IPS-18a (cell line): Measurements from ENCODE around the gene UMOD.

ENCODE experiments used
- H3K27ac ChIP-seq: one replicate; pipeline ENCODE4 v1.5.1; 2013; ENCODE audit warnings: low read length
- H3K27me3 ChIP-seq: one replicate; pipeline ENCODE4 v1.6.1; 2013; ENCODE audit warnings: mild to moderate bottlenecking, low read length; ENCODE audit not compliant: control insufficient read depth, insufficient read depth
- H3K36me3 ChIP-seq: one replicate; pipeline ENCODE4 v1.6.1; 2013; ENCODE audit warnings: low read depth, low read length; ENCODE audit not compliant: control insufficient read depth
- H3K4me1 ChIP-seq: one replicate; pipeline ENCODE4 v1.6.1; 2013; ENCODE audit warnings: low read depth, low read length; ENCODE audit not compliant: control insufficient read depth
- H3K4me3 ChIP-seq: one replicate; pipeline ENCODE4 v1.5.1; 2013; ENCODE audit warnings: low read length
- H3K9ac ChIP-seq: one replicate; pipeline ENCODE4 v1.6.1; 2013; ENCODE audit warnings: mild to moderate bottlenecking, low read length, moderate library complexity
- H3K9me3 ChIP-seq: one replicate; pipeline ENCODE4 v1.6.1; 2013; ENCODE audit warnings: low read depth, low read length; ENCODE audit not compliant: control insufficient read depth

Gene UMOD

DNA sequence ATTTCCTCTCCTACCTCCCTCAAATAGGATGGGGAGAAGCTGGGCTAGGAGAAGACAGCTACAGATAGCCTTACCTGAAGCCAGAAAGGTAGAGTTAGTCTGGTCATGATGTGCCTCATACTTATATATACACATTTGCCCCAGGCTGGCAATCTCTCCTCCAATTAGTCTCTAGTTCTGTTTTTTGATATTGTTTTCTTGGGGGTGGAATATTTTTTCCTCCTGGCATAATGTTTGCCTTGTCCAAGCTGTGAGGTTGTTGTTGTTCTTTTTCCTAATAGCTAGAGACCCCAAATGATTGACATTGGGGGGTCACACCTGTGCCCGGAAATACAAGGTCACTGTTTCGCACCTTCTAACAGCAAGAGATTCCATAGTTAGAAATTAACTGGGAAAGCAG, at the start of gene UMOD:
UMOD (minus strand) TSS at position 101 of the 400 bp plus-strand sequence. CDS start 1,978 bp downstream, outside the sequence.
- no peak within 1 kb of the TSS for H3K4me3 ChIP-seq
- H3K4me1 ChIP-seq = no peaks in the 10 kb centered on the region
- no peaks in the 10 kb centered on the region for H3K9me3 ChIP-seq
- no peak within 1 kb of the TSS for H3K9ac ChIP-seq
- no peak within 1 kb of the TSS for H3K27ac ChIP-seq
- H3K27me3 ChIP-seq = no peaks in the 10 kb centered on the region
- H3K36me3 ChIP-seq = no peaks in the 10 kb centered on the region

- Histone ChIP-seq H3K36me3 (no peaks in the 10 kb centered on the region), H3K9me3 (no peaks in the 10 kb centered on the region), H3K4me1 (no peaks in the 10 kb centered on the region), H3K4me3 (no peak overlapping the region), H3K27me3 (no peaks in the 10 kb centered on the region), H3K27ac (no peak overlapping the region), H3K9ac (no peak overlapping the region)
Observed at GRCh38 chr16:20401475-20402016, 49.0 kb upstream of the UMOD start.

DNA sequence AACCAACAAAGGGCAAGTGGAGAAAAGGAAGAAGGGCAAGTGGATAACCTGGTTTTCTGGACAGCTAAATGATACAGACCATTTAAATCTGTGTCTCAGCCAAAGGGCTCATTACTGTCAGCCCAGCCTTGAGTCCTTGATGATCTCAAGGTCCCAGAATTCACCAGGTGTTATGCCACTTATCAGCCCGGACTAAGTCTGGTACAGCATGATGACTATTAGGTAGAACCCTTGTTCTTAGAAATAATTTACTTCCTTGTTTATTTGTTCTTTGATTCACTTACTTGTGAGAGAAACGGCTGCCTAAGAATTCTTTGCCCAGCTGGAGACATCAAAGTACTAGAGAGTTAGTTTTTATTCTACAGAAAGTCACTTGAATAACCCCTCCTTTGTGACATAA, 48.6 kb upstream of the UMOD start:
- Histone ChIP-seq H3K4me3 (no peak overlapping the region), H3K9me3 (no peaks in the 10 kb centered on the region), H3K27me3 (no peaks in the 10 kb centered on the region), H3K36me3 (no peaks in the 10 kb centered on the region), H3K9ac (no peak overlapping the region), H3K4me1 (no peaks in the 10 kb centered on the region), H3K27ac (no peak overlapping the region)

DNA sequence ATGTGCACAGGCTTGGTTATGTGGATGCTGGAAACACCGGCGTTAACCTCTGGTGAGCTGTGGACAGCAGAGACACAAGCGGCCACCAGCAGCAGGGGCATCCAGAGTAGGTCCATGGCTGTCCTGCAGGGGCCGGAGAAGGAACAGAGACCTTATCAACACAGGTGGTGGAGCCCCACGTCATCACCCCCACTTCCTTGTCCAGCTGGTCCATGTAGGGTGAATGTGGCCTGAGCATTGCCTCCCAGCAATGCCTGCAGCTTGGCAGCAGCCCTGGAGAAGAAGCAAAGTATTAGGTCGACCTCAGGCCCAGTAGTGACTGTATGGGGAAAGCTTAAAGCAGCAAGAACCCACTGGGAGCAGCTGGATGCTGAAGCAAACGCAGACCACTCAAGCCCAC, 46.7 kb upstream of the UMOD start:
- Histone ChIP-seq H3K27ac (no peak overlapping the region), H3K9ac (no peak overlapping the region), H3K27me3 (no peaks in the 10 kb centered on the region), H3K4me3 (no peak overlapping the region), H3K36me3 (no peaks in the 10 kb centered on the region), H3K9me3 (no peaks in the 10 kb centered on the region), H3K4me1 (no peaks in the 10 kb centered on the region)

- no peaks in the 10 kb centered on the region for H3K36me3 ChIP-seq
- no peak overlapping the region for H3K4me3 ChIP-seq
- H3K9ac ChIP-seq = no peak overlapping the region
- no peaks in the 10 kb centered on the region for H3K4me1 ChIP-seq
- no peaks in the 10 kb centered on the region for H3K9me3 ChIP-seq
- no peaks in the 10 kb centered on the region for H3K27me3 ChIP-seq
- no peak overlapping the region for H3K27ac ChIP-seq
Observed at GRCh38 chr16:20398603-20399002, 46.1 kb upstream of the UMOD start.

GRCh38 chr16:20397468-20398074, 45.1 kb upstream of the UMOD start:
- Histone ChIP-seq H3K9ac (no peak overlapping the region), H3K9me3 (no peaks in the 10 kb centered on the region), H3K36me3 (no peaks in the 10 kb centered on the region), H3K4me1 (no peaks in the 10 kb centered on the region), H3K27me3 (no peaks in the 10 kb centered on the region), H3K4me3 (no peak overlapping the region), H3K27ac (no peak overlapping the region)

- no peaks in the 10 kb centered on the region for H3K36me3 ChIP-seq
- H3K27me3 ChIP-seq = no peaks in the 10 kb centered on the region
- no peak overlapping the region for H3K9ac ChIP-seq
- H3K27ac ChIP-seq = no peak overlapping the region
- H3K4me1 ChIP-seq = no peaks in the 10 kb centered on the region
- H3K9me3 ChIP-seq = no peaks in the 10 kb centered on the region
- no peak overlapping the region for H3K4me3 ChIP-seq
Observed at GRCh38 chr16:20396846-20397467, 44.4 kb upstream of the UMOD start.

- no peaks in the 10 kb centered on the region for H3K9me3 ChIP-seq
- H3K27ac ChIP-seq = no peak overlapping the region
- H3K4me1 ChIP-seq = no peaks in the 10 kb centered on the region
- no peak overlapping the region for H3K9ac ChIP-seq
- no peaks in the 10 kb centered on the region for H3K27me3 ChIP-seq
- H3K36me3 ChIP-seq = no peaks in the 10 kb centered on the region
- H3K4me3 ChIP-seq = no peak overlapping the region
Observed at GRCh38 chr16:20395946-20396345, 43.4 kb upstream of the UMOD start.

GRCh38 chr16:20393801-20394577, 41.5 kb upstream of the UMOD start:
- no peaks in the 10 kb centered on the region for H3K9me3 ChIP-seq
- no peak overlapping the region for H3K4me3 ChIP-seq
- no peaks in the 10 kb centered on the region for H3K4me1 ChIP-seq
- no peak overlapping the region for H3K9ac ChIP-seq
- no peak overlapping the region for H3K27ac ChIP-seq
- H3K27me3 ChIP-seq = no peaks in the 10 kb centered on the region
- no peaks in the 10 kb centered on the region for H3K36me3 ChIP-seq

- no peak overlapping the region for H3K9ac ChIP-seq
- H3K9me3 ChIP-seq = no peaks in the 10 kb centered on the region
- H3K27ac ChIP-seq = no peak overlapping the region
- no peaks in the 10 kb centered on the region for H3K36me3 ChIP-seq
- H3K4me3 ChIP-seq = no peak overlapping the region
- H3K4me1 ChIP-seq = peaks cover 5% of the 10 kb centered on the region
- no peaks in the 10 kb centered on the region for H3K27me3 ChIP-seq
Observed at GRCh38 chr16:20391045-20391444, 38.5 kb upstream of the UMOD start.

GRCh38 chr16:20388854-20389253, 36.3 kb upstream of the UMOD start:
- Histone ChIP-seq H3K4me1 (peaks cover 5% of the 10 kb centered on the region), H3K36me3 (no peaks in the 10 kb centered on the region), H3K4me3 (no peak overlapping the region), H3K27ac (no peak overlapping the region), H3K9ac (no peak overlapping the region), H3K9me3 (no peaks in the 10 kb centered on the region), H3K27me3 (no peaks in the 10 kb centered on the region)
